Astrocyte of the hippocampus (primary cell): ENCODE measurements around the gene LIMCH1.

ENCODE experiments used
- DNase-seq: peaks from one replicate; pipeline ENCODE4 v3.0.0; 2011; ENCODE audit warnings: low read depth, low spot score

Gene LIMCH1

GRCh38 chr4:41568363-41568762, 30.4 kb downstream of the LIMCH1 start:
- no peak for DNase-seq

DNA sequence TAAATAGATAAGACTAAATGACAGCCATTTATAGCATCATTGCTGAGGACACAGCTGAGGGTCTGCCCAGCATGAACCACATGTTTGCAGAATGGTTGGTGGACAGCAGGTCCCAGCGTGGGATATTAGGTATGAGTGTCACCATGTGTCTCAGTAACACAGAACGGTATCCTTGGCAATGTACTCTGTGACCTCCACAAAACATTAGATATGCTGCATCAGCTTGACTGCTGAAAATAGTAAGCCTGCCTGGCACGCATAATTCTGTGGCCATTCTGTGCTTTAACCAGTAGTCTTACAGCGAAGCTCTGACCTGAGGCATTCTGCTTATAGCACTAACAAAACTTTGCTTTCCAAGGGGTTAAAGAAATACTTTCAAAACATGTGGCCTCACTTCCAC, 32.0 kb downstream of the LIMCH1 start:
- DNase-seq, result peak; percentile 61

DNA sequence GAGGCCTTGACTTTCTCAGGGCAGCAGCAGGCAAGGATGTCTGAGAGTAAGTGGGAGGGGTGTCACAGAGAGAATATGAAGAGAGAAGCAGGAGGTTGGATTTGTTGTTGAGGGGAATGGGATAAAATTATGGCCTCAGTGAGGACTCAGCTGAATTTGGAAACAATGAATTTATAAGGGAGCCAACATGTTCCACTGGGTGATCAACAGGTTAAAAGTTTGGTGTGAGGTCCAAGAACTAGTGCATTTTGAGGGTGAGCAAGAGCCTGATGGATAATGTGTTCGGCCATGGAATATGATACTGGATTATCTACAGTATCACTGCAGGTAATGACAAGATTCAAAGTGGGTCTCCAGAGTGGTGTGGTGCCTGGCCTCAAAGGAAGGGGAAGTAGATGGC, 33.5 kb downstream of the LIMCH1 start:
- no peak for DNase-seq

GRCh38 chr4:41572516-41572915, 34.6 kb downstream of the LIMCH1 start:
- DNase-seq, result no peak

- DNase-seq, result no peak
Measured at GRCh38 chr4:41572956-41573355, 35.0 kb downstream of the LIMCH1 start.

DNA sequence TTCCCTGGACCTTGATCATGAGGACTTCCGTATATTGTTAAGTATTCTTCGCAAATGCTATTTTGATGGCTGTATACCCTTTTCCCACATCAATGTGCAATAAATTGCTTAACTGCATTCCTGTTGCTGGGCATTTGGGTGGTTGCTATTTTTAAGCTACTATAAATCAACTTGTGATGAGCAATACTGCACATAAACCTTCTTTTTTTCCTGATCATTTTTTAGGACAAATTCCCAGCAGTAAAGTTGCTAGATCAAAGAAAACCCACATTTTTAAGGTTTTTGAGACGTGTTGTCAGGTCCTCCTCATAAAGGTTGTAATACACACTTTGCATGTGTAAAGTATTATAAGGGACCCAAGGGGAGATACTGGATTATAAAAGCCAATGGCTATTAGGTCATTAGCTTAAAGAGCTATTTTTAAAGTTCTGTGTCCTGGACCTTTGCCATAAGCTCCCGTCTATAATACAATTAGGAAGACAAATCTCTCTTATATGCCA, 35.6 kb downstream of the LIMCH1 start:
- DNase-seq, result no peak

- DNase-seq, result no peak
Measured at GRCh38 chr4:41575207-41575606, 37.2 kb downstream of the LIMCH1 start.

DNA sequence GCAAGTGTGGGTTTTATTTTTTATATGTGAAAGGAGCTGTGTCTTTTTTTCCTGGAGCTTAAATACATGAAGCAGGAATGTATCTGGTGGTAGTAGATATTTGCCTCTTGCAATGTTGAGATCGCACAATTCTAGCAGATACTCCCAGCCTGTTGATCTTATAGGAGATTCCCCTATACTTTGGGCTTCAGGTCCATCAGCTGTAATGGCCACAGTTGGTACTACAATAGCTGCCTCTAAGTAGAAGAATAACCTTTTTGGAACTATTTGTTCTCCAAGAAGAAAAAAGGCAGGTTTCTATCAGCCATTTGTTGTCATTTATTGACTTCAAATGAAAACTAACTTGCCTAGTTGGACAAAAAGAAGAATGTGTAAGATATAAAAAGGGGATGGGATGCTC, 37.7 kb downstream of the LIMCH1 start:
- DNase-seq, result no peak

DNA sequence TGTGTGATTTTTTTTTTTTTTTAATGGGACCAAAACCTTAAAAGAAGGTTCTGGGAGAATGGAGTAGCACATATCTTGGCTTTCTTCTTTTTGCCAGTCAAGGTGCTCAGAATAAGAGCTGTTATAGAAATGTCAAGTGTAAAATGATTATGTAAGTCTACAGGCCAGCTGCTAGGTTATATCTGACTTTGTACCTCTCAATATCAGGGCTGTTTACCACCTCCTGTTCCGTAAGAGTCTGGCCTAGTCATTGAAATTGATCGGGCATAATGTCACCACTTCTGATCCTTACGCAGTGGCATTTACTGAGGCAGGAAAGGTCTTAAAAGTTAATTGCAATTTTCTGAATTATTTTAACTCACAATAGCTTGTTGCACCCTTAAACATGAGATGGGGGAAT, 41.1 kb downstream of the LIMCH1 start:
- DNase-seq, result no peak

GRCh38 chr4:41579526-41579925, 41.6 kb downstream of the LIMCH1 start:
- no peak for DNase-seq

DNA sequence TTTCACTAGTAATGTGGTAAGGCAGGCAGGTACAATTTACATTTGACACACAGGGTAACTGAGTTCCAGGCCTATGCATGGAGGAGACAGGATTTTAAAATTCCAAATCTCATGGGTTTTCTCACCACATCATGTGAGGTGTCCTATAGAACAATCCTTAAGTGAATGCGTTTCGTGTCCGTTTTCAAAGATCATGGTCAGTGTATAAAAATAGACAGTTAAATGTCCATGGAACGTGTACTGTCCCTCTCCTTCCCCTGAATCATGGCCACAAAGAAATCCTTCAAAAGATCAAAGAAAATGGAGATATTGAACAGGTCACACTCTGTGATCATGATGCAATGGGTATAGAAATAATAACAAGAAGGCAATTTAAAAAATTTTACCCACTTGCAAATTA, 42.0 kb downstream of the LIMCH1 start:
- DNase-seq, result no peak

DNA sequence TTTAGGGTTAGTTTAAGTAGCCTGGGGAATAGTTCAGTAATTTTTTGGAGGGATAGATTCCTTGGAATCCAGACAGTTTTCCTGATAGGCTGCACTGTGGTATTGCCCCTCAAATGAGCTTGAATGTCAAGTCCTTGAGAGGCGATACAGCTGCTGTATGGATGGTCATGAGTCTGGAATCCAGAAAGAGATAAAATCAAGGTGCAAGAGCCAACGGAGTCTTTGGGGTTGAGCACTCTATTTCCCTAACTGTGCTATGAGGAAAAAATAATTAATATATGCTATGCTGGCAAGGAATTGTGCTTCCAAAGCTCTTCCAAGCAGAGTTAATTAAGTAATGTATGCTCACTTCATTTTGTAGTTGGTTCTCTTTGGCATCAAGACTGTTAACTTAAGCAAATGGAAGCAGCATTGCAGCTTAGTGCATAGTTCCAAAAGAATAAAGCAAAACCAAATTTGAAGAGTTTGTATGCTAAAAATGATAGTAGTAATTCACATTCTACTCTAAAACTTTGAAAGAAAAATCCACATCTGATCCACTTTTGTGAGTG, 48.8 kb downstream of the LIMCH1 start:
- no peak for DNase-seq

DNA sequence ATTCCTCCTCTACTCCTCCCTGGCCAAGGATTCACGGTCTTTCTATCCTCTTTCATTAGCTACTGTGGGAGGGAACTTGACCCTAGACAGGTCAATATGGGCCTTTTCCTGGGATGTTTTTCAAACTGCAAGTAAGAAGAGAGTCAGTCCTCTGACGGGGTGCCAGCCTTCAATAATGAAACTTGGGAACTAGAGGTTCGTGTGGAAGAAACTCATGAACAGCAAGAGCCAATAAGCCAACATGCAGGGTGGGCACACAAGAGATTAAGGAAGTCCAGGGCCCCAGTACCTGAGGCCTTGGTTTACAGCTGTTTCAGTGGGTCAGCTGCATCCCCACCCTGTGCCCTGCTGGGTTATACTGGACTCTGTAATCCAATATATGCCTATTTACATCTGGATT, 49.3 kb downstream of the LIMCH1 start:
- no peak for DNase-seq

DNA sequence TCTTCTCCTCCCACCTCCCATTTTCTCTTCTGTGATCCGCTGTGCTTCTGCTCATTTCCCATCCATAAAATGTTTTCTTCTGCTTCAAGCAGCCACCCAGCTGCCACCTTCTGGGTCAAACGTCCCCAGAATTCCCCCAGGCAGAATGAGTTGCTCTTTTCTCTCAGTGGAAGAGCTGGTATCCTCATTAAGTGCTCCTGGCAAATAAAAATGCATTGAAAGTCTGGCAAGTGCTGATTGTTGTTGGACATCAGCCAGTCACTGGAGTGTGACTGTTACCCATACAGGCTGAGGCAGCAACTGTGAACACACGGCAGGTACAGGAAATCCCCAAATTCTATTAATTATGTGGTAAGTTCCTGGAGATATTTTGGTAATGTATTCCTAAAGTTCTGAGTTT, 52.6 kb downstream of the LIMCH1 start:
- peak; percentile 84 for DNase-seq

DNA sequence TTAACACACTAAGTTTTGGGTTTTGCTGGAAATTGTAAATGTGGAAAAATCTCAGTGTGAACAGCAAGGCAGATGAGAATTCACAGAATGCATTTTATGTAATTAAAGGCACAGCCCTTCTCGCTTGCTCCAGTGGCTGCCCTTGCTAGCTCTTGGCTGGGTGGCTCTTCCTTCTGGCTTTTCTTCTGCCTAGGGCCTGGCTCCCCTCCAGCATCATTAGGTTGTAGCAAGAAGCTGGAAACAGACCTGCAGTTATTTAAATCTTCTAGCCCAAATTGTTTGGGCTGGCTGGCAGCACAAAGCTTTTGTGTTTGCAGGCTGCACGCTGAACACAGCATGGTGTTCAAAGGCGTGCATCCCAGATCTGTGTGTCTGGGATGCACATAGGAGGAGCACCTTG, 56.5 kb downstream of the LIMCH1 start:
- peak; percentile 84 for DNase-seq

GRCh38 chr4:41597494-41597893, 59.5 kb downstream of the LIMCH1 start:
- DNase-seq, result no peak

DNA sequence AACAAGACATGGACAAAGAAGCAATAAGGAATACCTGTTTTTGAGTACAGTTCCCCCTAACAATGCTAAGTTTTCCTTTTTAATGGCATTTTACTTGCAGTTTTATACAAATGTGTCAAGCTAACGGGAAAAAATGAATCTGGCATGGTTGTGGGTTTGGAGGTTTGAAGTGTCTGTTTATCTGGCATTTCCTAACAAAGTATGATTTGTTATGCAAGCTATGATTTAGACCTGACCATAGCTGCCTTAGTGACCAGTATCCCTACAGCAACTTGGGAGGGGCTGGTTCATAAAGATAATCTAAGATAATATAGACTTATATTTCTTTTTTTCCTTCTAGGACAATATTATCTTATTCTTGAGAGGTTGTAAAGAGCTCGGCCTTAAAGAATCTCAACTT, 60.6 kb downstream of the LIMCH1 start:
- DNase-seq, result peak; percentile 23

GRCh38 chr4:41599192-41599786, 61.3 kb downstream of the LIMCH1 start:
- no peak for DNase-seq

- DNase-seq, result peak; percentile 71
Measured at GRCh38 chr4:41600243-41600912, 62.4 kb downstream of the LIMCH1 start.

GRCh38 chr4:41601025-41601424, 63.1 kb downstream of the LIMCH1 start:
- DNase-seq, result no peak

DNA sequence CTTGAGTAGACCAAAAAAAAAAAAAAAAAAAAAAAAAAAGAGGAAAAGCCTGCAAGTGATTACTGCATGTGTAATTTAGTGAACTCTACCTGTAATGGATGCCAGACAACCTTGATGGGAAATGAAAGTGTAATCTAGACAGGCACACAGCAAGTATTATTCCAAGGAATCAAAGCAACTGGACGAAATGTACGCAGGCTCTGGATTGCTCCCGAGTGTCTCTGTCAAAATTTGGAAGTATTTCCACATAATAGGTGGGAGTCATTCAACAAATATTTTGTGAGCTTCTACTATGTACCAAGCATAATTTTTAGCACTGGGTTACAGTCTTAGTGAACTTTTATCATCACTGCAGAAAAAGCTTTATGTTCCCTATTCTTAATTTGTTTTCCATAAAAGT, 64.2 kb downstream of the LIMCH1 start:
- no peak for DNase-seq

- DNase-seq, result no peak
Measured at GRCh38 chr4:41602886-41603498, 65.0 kb downstream of the LIMCH1 start.

- no peak for DNase-seq
Measured at GRCh38 chr4:41609851-41610250, 71.9 kb downstream of the LIMCH1 start.
